Measurements from ENCODE around the gene MEGF11. TPM values are rescaled to one million over a fixed set of nuclear protein-coding genes. Genes with fewer than 3 reads are reported as not detected.
"Not testable (repeated sequence)": the region's sequence is repeated elsewhere in the genome, so short reads cannot be mapped to it uniquely, and the experiment has no call there.

MEGF11 gene
- total RNA-seq, 1 donor from 2014 or later = 0.35 TPM

GRCh38 chr15:65893060-65893459, 360.5 kb downstream of the MEGF11 start:
- DNase-seq (ENCODE audit: low spot score) = no peak

GRCh38 chr15:65888981-65889380, 364.6 kb downstream of the MEGF11 start:
- no peak for DNase-seq (ENCODE audit: low spot score)

- DNase-seq (ENCODE audit: low spot score) = no peak
Measured at GRCh38 chr15:65887565-65887964, 366.0 kb downstream of the MEGF11 start.

GRCh38 chr15:65885668-65886218, 367.8 kb downstream of the MEGF11 start:
- DNase-seq (ENCODE audit: low spot score) = no peak

- no peak for DNase-seq (ENCODE audit: low spot score)
Measured at GRCh38 chr15:65884511-65884910, 369.0 kb downstream of the MEGF11 start.

- no peak for DNase-seq (ENCODE audit: low spot score)
Measured at GRCh38 chr15:65883571-65883970, 370.0 kb downstream of the MEGF11 start.

- no peak for DNase-seq (ENCODE audit: low spot score)
Measured at GRCh38 chr15:65881766-65882434, 371.6 kb downstream of the MEGF11 start.

GRCh38 chr15:65877749-65878148, 375.8 kb downstream of the MEGF11 start:
- no peak for DNase-seq (ENCODE audit: low spot score)

- no peak for DNase-seq (ENCODE audit: low spot score)
Measured at GRCh38 chr15:65875458-65875857, 378.1 kb downstream of the MEGF11 start.

GRCh38 chr15:65873256-65873655, 380.3 kb downstream of the MEGF11 start:
- no peak for DNase-seq (ENCODE audit: low spot score)

- not testable (repeated sequence) for DNase-seq (ENCODE audit: low spot score)
Measured at GRCh38 chr15:65872596-65872995, 381.0 kb downstream of the MEGF11 start.

- not testable (repeated sequence) for DNase-seq (ENCODE audit: low spot score)
Measured at GRCh38 chr15:65871886-65872285, 381.7 kb downstream of the MEGF11 start.

- no peak for DNase-seq (ENCODE audit: low spot score)
Measured at GRCh38 chr15:65870889-65871533, 382.5 kb downstream of the MEGF11 start.

- peak; percentile 69 for DNase-seq (ENCODE audit: low spot score)
Measured at GRCh38 chr15:65869954-65870871, 383.3 kb downstream of the MEGF11 start.

GRCh38 chr15:65869126-65869953, 384.2 kb downstream of the MEGF11 start, which contains the start of gene RAB11A:
TSS of gene RAB11A (plus strand) at chr15:65869491. CDS start at chr15:65869586, 95 bp downstream.
- DNase-seq (ENCODE audit: low spot score) = peak; percentile 95

- DNase-seq (ENCODE audit: low spot score) = no peak
Measured at GRCh38 chr15:65868546-65869125, 384.9 kb downstream of the MEGF11 start.

- DNase-seq (ENCODE audit: low spot score) = not testable (repeated sequence)
Measured at GRCh38 chr15:65867933-65868332, 385.6 kb downstream of the MEGF11 start.

- DNase-seq (ENCODE audit: low spot score) = no peak
Measured at GRCh38 chr15:65867244-65867643, 386.3 kb downstream of the MEGF11 start.

GRCh38 chr15:65863106-65863505, 390.4 kb downstream of the MEGF11 start:
- DNase-seq (ENCODE audit: low spot score) = no peak

- no peak for DNase-seq (ENCODE audit: low spot score)
Measured at GRCh38 chr15:65862682-65863081, 390.9 kb downstream of the MEGF11 start.

Data from mucosa of gallbladder (tissue), 1 donor.